HG03045 (cell line): ENCODE measurements around the gene ZCCHC17.
"Not testable (repeated sequence)": the region's sequence is repeated elsewhere in the genome, so short reads cannot be mapped to it uniquely, and the experiment has no call there.

Experiments
- ATAC-seq: cut with Tn5 transposase; IDR thresholded peaks from one replicate; pipeline ENCODE4 v1.9.1; 2021; ENCODE audit warnings: mild to moderate bottlenecking, moderate library complexity; ENCODE audit not compliant: unreplicated experiment

Gene ZCCHC17

GRCh38 chr1:31368611-31369107 is 71.8 kb downstream of the ZCCHC17 start:
- ATAC-seq, result no peak

GRCh38 chr1:31370021-31370420 is 73.2 kb downstream of the ZCCHC17 start:
- no peak for ATAC-seq

GRCh38 chr1:31370565-31370964 is 73.7 kb downstream of the ZCCHC17 start:
- no peak for ATAC-seq

GRCh38 chr1:31371121-31371959 is 74.5 kb downstream of the ZCCHC17 start:
- no peak for ATAC-seq

- no peak for ATAC-seq
These were observed 75.2 kb downstream of the ZCCHC17 start for GRCh38 chr1:31372051-31372450.

GRCh38 chr1:31372751-31373055 is 75.9 kb downstream of the ZCCHC17 start:
- ATAC-seq, result no peak

- ATAC-seq, result no peak
These were observed 76.4 kb downstream of the ZCCHC17 start, which contains the start of gene FABP3 for GRCh38 chr1:31373056-31373896. Gene FABP3 (minus strand): TSS chr1:31373076. CDS start chr1:31373014, 62 bp downstream.

GRCh38 chr1:31373897-31374486 is 77.2 kb downstream of the ZCCHC17 start:
- ATAC-seq, result no peak

- ATAC-seq, result no peak
These were observed 77.8 kb downstream of the ZCCHC17 start for GRCh38 chr1:31374511-31375196.

GRCh38 chr1:31376375-31377134 is 79.7 kb downstream of the ZCCHC17 start:
- no peak for ATAC-seq

- no peak for ATAC-seq
These were observed 80.6 kb downstream of the ZCCHC17 start for GRCh38 chr1:31377364-31377863.

- ATAC-seq, result no peak
These were observed 81.2 kb downstream of the ZCCHC17 start for GRCh38 chr1:31378001-31378400.

- ATAC-seq, result no peak
These were observed 83.3 kb downstream of the ZCCHC17 start for GRCh38 chr1:31380181-31380580.

GRCh38 chr1:31381394-31382294 is 84.8 kb downstream of the ZCCHC17 start:
- ATAC-seq, result no peak

GRCh38 chr1:31382379-31382989 is 85.7 kb downstream of the ZCCHC17 start:
- ATAC-seq, result no peak

- no peak for ATAC-seq
These were observed 87.1 kb downstream of the ZCCHC17 start for GRCh38 chr1:31383967-31384366.

- ATAC-seq, result not testable (repeated sequence)
These were observed 89.9 kb downstream of the ZCCHC17 start for GRCh38 chr1:31386576-31387243.

GRCh38 chr1:31387612-31388011 is 90.8 kb downstream of the ZCCHC17 start:
- ATAC-seq, result no peak
